Measurements from ENCODE around the gene PCSK5.

GRCh38 chr9:76013809-76014208 is 123.3 kb downstream of the PCSK5 start:
- no peak for TF ChIP-seq CTCF (IDR thresholded peaks at IDR 0.05)
- no peak for TF ChIP-seq POLR2A (IDR thresholded peaks at IDR 0.05)
